GM12875 (cell line): ENCODE results near the gene ZNF764.
A peak's percentile ranks its signal among the peaks of the same experiment; 100 is the strongest.

Experiments
- H3K4me3 ChIP-seq: one replicate; pipeline ENCODE4 v1.5.1; 2011; ENCODE audit warnings: low read depth, low read length, control low read depth
- CTCF ChIP-seq: IDR thresholded peaks from 2 replicates; pipeline ENCODE4 v1.5.1; 2011; ENCODE audit warnings: low read depth, mild to moderate bottlenecking, control low read depth, inconsistent platforms, low read length, moderate library complexity, borderline replicate concordance; ENCODE audit not compliant: insufficient read depth

ZNF764 gene

GRCh38 chr16:30585022-30585399 lies 26.8 kb upstream of the ZNF764 start:
- H3K4me3 ChIP-seq = peak overlapping the region; percentile 86
- TF ChIP-seq CTCF = no peak

GRCh38 chr16:30582611-30583340 lies 24.6 kb upstream of the ZNF764 start:
- H3K4me3 ChIP-seq = no peak overlapping the region
- TF ChIP-seq CTCF = no peak

- no peak overlapping the region for H3K4me3 ChIP-seq
- TF ChIP-seq CTCF = no peak
Measured at GRCh38 chr16:30581457-30581856, 23.3 kb upstream of the ZNF764 start.

- H3K4me3 ChIP-seq = no peak overlapping the region
- no peak for TF ChIP-seq CTCF
Measured at GRCh38 chr16:30574678-30575077, 16.5 kb upstream of the ZNF764 start.

- no peak for TF ChIP-seq CTCF
- H3K4me3 ChIP-seq = peak within 1 kb of the TSS; percentile 82
Measured at GRCh38 chr16:30571445-30572322, 13.5 kb upstream of the ZNF764 start, which contains the start of gene ZNF688. ZNF688 (minus strand) TSS chr16:30571714; CDS start chr16:30571629, 85 bp downstream.

- no peak for TF ChIP-seq CTCF
- H3K4me3 ChIP-seq = peak overlapping the region; percentile 82
Measured at GRCh38 chr16:30570636-30571444, 12.7 kb upstream of the ZNF764 start.
